ENCODE data around the gene COL5A2. TPM values are rescaled to one million over a fixed set of nuclear protein-coding genes. Genes with fewer than 3 reads are reported as not detected.

The COL5A2 gene
- total RNA-seq, 1 experiment from 2014 or later: 15.2 TPM

DNA sequence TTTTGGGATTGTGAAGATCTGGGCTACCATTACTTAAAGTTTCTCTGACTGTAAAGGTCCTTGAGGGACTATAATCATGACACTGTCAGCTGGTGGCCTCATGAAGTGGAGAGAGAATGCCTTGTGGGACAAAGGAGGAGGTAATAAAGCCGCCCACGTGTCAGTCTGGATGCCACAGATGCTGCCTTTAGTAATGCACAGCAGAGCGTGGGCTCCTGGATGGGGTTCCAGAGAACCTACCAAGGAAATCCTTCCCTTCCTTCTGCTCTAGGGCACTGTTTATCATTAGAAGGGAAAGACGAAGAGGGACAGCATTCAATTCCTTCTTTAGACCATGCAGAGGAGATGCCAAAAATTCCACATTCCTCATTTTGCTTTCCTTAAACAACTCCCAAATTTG is 63.5 kb downstream of the COL5A2 start:
- in situ Hi-C loops (cut with HindIII; ENCODE audit: low sequenced_read_pairs): no loop called here
- DNase-seq (ENCODE audit: low spot score): no peak

DNA sequence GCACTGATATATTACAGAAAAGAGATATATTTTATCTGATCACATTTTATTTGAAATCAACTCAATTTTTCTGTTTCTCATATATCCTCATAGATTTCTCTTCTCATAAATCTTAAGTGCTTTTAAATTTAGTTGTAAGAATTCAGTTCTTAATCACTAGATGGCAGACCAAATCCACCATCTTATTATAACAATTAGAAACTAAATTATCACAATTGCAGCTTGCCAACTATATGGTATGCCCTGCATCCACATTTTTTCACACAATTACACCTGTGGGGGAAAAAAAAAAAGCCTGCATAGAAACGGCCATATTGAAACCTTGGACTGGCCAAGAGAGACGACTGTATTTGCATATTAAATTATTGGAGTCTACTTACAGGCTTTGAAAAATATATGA is 64.4 kb downstream of the COL5A2 start:
- in situ Hi-C loops (cut with HindIII; ENCODE audit: low sequenced_read_pairs): no loop called here

DNA sequence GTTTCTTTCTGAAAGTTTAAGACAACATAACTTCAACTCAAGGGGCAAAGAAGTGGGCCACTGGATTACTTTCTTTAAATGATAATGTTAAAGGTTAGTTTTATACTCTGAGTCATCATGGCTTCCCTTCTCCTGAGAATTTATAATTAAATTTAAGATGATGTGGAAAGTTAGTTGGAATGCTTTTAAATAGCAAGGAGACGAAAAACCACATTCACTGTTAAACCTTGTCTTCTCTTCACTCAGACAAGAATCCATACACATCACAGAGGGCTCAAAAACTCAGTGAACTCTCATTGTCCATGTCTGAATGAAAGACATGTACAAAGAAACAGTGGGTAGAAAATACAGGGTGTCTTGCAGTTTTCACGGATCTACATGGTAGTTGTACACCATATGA is 65.6 kb downstream of the COL5A2 start:
- in situ Hi-C loops (cut with HindIII; ENCODE audit: low sequenced_read_pairs): no loop called here
- no peak for DNase-seq (ENCODE audit: low spot score)

More for the DNA sequence above, 64.4 kb downstream of the COL5A2 start:
- DNase-seq (ENCODE audit: low spot score): no peak

DNA sequence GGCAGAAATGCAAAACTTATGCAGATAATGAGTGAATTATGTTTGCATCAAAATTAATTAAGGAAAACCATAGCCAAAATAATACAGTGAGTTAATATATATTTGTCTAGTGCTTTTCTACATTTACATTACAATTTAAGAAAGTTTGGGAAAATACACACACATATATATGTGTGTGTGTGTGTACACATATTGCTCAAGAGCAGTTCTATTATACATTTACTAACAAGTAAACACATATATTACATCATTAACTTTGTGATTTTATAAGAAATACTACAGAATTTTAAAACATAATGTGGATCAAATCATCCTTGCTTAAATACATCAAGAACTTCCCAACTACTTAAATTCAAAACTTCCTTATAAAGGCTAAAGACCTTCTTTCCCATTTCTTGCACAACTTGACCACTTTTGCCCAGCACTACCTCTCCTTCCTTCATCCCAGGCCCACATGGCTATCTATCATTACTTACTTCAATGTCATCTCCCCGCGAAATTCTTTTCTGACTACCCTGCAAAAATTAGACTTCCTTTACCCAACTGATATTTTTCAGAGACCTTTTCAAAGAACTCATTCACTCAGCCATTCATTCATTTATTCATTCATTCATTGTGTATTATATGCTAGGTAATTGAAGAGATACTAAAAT is 68.4 kb downstream of the COL5A2 start:
- in situ Hi-C loops (cut with HindIII; ENCODE audit: low sequenced_read_pairs): no loop called here
- DNase-seq (ENCODE audit: low spot score): no peak

DNA sequence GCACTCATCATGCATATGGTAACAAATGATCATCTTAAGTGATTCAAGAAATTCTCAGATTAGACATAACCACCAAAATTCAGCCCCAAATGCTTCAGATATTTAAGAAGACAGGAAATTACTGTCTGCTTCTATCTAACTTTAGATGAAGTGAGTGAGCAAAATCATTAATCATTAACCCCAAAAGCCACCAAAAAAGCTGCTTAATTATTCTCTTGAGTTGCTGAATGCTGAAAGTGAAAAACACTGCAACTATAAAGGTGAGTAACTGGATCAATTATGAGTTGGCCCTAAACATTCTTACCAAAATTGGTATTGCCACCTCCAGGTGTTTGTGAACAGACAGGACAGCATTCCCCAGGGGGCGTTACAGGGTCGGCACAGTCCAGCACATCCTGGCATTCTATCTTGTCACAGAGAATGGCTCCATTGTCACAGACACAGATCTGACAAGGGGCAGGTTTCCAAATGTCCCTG is 69.6 kb downstream of the COL5A2 start:
- in situ Hi-C loops (cut with HindIII; ENCODE audit: low sequenced_read_pairs): no loop called here
- DNase-seq (ENCODE audit: low spot score): no peak

DNA sequence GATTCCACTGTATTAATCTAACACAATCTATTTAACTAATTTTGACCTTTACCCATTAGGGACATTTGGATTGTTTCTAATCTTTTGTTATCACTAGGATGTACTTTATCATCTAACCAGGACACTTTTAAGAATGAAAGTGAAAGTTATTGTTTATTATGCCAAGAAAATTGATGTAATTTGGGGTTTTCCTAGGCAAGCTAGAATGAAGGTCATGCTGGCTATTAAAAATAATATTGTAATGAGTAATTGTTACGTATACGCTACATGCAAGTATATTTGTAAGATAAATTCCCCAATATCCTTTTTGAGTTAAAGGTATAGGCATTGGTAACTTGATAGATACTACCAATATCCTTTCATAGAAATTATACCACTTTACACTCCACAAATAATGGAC is 74.6 kb downstream of the COL5A2 start:
- no peak for DNase-seq (ENCODE audit: low spot score)
- in situ Hi-C loops (cut with HindIII; ENCODE audit: low sequenced_read_pairs): no loop called here

DNA sequence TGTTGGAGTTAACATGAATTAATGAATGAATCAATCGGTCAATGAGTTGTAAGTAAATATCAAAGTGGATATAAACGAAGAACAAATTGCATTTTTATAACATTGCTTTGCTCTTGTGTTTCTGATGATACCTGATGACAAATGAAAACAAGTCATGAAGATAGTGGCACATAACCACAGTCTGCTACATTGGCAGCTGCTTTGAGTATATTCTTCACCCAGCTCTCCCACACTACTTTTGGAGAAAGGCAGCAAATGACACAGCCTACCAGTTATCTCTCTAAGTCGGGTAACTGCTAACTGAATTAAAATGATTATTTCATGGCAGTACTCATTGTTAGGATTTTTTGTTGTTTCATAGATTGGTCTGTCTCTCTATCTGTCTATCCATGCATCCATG is 76.8 kb downstream of the COL5A2 start:
- no peak for DNase-seq (ENCODE audit: low spot score)
- in situ Hi-C loops (cut with HindIII; ENCODE audit: low sequenced_read_pairs): no loop called here

DNA sequence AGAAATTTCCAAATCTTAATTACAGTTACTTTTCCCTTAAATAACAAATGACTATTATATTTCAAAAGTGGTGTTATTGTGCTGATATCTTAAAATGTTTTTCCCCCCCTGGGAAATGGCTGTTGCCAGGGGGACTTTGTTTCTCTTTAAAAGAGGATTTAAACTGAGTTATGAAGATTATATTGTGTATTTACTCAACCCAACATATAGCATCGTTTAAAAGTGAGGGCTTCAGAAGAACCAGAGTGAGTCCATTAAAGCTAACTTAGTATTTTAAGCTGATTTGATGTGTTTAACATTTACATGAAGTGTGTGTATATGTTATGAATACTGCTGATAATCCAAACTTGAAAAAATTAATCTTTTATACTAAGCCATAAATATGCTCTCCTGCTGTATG is 81.6 kb downstream of the COL5A2 start:
- in situ Hi-C loops (cut with HindIII; ENCODE audit: low sequenced_read_pairs): no loop called here
- no peak for DNase-seq (ENCODE audit: low spot score)

DNA sequence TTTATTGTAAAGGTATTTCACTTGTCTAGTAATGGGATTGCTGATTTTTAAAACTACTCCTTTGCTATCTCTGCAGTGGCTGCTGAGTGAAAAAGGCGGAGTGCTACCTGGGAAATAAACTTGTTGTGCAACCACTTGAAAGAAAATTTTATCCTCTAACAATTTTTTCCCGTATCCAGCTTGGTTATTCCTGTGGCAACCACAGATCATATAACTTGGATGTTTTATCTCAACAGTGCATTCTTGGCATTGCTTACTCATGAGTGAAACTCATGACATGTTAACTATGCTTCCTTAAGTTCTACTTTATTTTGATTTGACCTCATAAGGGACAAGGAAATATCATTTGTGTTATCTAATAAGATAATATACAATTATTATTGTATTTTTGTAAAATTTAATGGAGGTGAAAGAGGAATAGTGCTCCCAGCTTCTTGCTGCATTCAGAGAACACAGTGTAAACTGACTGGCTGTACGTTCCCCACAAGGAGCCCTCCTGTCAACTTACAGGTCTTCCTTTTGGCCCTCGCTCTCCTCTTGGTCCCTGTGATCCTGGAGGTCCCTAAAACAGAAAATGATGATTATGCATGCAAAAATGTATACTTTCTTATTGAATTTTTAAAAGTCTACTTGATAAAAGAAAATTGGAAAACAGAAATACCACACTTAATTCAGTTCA is 82.7 kb downstream of the COL5A2 start:
- no peak for DNase-seq (ENCODE audit: low spot score)
- in situ Hi-C loops (cut with HindIII; ENCODE audit: low sequenced_read_pairs): no loop called here

DNA sequence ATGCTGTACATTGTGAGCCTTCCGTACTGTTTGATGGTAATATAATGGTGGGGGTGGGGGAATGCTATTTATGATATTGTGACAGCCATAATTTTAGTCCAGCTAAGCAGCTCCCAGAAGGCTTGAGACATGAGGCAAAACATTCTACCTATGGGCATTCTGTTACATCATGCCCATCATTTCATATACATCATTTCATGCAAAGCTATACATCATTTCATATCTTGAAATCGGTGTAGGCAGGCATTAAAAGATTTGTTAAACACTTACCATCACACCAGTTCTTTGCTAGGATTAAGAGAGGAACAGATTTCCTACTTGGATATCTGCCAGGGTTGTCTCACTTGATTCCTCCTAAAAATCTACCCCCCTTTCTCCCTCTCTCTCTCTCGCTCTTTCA is 84.5 kb downstream of the COL5A2 start:
- no peak for DNase-seq (ENCODE audit: low spot score)
- in situ Hi-C loops (cut with HindIII; ENCODE audit: low sequenced_read_pairs): no loop called here

DNA sequence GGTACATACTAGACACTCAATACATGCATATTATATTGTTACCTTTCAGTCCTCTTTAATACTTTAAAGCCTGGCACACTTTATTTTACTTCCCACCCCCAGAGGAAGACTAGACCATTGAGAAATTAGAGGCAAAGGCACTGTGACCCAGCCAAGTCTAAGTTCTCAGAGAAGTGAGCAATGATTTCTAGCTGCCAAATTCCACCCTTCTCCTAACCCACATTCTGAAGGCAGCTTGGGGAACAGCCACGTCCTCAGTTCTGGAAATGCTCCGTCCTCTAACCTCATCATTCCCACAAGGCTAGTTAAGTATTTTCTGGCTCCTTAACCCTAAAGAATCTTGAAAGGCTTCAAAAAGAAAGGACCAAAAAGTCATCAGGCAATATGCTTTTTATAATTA is 86.6 kb downstream of the COL5A2 start:
- in situ Hi-C loops (cut with HindIII; ENCODE audit: low sequenced_read_pairs): no loop called here
- DNase-seq (ENCODE audit: low spot score): no peak

DNA sequence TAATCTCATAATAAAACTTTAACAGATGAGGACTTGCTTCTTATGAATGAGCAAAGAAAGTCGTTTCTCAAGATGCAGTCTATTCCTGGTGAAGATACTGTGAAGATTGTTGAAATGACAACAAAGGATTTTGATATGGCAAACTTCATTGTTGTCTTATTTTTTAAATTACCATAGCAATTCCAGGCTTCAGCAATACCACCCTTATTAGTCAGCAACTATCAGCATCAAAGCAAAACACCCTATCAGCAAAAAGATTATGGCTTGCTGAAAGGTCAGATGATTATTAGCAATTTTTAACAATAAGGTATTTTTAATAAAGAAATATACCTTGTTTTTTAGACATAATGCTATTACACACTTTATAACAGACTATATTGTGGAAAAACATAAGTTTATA is 88.3 kb downstream of the COL5A2 start:
- no peak for DNase-seq (ENCODE audit: low spot score)
- in situ Hi-C loops (cut with HindIII; ENCODE audit: low sequenced_read_pairs): no loop called here

DNA sequence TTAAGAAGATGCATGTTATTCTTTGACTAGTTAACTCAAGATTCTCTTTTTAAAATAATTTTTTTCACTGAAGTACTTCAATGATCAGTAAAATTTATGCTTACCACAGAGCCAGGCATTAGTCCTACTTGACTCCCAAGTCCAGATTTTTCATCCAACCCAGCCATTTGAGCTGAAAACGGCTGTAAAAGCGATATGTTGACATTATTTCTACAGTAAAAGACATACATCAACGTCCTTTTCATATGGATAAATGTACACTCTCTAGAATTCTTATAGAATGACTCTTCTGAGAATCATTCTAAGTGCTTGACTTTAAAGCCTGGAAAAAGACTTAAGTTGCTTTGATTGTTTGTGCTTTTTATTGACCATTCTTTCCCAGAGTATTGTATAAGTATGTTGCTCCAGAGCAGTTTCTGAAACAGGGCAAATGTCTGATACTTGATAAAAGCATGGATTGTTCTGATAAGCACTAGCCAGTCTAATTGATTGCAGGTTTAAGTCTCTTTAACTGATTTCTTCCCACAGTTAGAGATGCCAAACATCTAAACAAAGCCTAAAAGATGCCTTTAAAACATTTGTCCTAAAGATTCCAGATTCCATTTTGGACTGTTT is 90.9 kb downstream of the COL5A2 start:
- DNase-seq (ENCODE audit: low spot score): no peak
- in situ Hi-C loops (cut with HindIII; ENCODE audit: low sequenced_read_pairs): no loop called here

DNA sequence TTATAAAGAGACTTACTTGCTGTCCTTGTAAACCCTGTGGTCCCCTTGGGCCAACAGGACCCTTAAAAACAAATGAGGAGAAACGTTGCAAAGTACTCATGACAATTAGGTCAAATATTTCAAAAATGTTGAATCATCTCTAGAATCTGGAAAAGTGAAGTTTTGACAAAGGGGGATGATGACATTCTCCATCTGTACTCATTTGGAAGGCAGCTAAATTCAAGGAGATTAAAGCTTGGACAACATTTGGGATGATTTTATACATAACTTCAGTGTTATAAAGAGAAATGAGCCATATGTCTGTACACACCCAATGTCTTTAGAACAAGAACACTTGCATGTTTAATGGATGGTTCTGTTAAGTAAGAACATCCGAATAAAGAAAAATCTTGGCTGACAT is 92.9 kb downstream of the COL5A2 start:
- in situ Hi-C loops (cut with HindIII; ENCODE audit: low sequenced_read_pairs): no loop called here
- no peak for DNase-seq (ENCODE audit: low spot score)

DNA sequence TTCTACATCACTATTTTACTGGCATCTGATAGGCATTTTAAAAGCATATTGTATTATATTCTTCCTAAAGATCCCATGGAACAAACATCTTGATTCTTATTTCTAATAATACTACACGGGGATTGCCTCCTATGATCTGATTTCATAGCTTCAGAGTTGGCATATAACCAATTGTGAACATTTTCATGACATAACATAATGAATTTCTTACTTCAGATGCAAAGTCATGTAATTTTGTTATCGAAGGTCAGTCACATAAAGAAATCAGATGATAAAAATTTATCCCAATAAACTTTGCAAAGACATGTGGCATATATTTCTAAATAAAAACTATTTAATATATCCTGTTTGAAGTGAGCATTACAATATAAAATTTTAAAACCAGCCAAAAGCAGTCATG is 93.3 kb downstream of the COL5A2 start:
- in situ Hi-C loops (cut with HindIII; ENCODE audit: low sequenced_read_pairs): no loop called here
- no peak for DNase-seq (ENCODE audit: low spot score)

DNA sequence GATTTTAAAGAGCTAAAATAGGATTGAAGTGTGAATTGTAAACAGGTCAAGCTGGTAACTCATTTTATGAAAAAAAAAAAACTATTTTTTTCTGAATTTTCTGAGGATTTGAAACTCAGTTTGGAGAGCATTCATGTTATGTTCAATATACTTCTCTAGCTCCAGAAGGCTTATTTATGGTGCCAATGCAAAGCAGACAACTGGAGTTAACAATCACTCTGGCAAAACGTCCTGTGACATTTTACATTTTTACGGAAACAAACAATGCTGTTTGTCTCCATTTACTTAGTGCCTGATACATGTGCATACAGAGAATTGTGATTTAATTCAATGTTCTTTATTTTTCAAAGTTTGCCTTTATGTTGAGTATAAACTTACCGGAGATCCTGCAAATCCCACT is 96.0 kb downstream of the COL5A2 start:
- in situ Hi-C loops (cut with HindIII; ENCODE audit: low sequenced_read_pairs): no loop called here
- no peak for DNase-seq (ENCODE audit: low spot score)

DNA sequence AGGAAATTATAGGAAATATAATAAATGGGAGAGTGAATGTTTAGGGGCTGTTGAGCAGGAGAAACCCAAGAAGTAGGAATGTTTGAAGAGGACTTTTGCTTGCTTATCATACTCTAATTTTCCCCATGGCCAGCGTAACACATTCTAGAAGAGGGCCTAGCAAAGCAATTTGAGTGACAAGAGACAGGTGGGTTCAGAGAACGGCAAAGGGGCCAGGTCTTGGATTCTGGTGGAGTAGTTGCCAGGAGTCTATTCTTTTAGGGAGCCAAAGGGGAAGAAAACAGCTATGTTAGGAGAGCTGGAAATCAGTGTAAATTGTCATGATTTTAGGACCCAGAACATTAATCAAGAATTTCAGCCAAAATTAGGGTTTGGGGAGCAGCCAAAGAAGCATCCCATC is 96.5 kb downstream of the COL5A2 start:
- in situ Hi-C loops (cut with HindIII; ENCODE audit: low sequenced_read_pairs): no loop called here

DNA sequence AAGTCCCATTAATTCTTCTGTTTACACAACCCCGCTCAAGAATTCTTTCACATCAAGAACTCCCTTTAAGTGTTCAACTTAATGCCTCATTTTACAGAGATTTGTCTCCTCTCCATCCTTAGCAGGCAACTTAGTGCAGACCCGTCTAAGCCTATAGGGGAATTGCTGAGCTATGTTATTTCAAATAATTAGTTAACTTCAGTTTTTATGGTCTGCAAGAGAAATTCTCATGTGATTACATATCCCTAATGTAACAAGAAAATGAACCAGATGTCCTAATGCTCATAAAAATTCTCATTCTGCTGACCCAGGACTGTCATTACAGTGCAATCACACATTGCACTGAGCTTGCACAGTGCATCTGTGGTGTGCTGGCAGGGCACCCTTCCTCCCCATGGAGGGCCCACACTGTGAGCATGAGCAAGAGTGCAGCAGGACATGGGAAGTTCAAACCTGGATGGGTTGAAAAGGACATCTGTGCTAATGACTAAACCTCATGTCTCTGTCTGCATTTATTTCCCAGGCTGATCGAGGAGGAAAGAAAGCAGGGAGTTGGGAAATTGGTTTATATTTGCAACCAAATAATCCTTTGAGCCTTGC is 97.1 kb downstream of the COL5A2 start:
- no peak for DNase-seq (ENCODE audit: low spot score)

More for the DNA sequence above, 96.5 kb downstream of the COL5A2 start:
- no peak for DNase-seq (ENCODE audit: low spot score)

DNA sequence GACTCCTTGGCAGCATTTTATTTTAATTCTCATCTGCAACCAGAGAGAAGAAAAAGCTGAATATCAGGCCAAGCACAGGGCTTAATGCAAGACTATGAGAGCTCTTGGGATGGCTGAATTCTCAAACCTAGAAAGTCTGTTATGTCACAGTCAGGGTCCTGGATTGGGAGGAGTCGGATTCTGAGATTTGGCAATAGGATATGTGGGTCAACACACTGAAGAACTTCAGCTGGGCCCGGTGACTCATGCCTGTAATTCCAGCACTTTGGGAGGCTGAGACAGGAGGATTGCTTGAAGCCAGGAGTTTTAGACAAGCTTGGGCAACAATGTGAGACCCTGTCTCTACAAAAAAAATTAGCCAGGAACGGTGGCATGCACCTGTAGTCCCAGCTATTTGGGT is 103.0 kb downstream of the COL5A2 start:
- in situ Hi-C loops (cut with HindIII; ENCODE audit: low sequenced_read_pairs): no loop called here
- DNase-seq (ENCODE audit: low spot score): no peak

More for the DNA sequence above, 97.1 kb downstream of the COL5A2 start:
- in situ Hi-C loops (cut with HindIII; ENCODE audit: low sequenced_read_pairs): no loop called here

DNA sequence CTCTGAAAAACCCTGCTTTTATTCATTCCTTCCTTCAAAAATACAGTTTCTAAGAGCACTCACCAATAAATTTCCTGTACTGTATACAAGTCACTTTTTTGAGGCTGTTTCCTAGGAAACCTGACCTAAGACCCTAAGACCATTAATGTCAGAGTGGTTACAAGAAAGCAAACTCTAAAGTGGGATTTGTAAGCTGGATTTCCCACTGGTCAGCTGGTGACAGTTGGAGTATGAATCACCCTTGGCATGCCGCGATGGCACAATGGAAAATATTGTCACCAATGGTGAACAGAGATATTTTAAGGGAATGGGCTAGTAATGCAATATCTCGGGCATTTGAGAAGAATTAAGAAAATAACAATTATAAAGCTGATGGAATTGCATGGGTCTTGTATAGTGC is 103.4 kb downstream of the COL5A2 start:
- in situ Hi-C loops (cut with HindIII; ENCODE audit: low sequenced_read_pairs): no loop called here
- no peak for DNase-seq (ENCODE audit: low spot score)
